Middle frontal gyrus (tissue), 1 donor: ENCODE results near the gene FRMD1.

Experiments used
- DNase-seq: peaks from one replicate; pipeline ENCODE4 v3.0.0-alpha.2; 2015; ENCODE audit warnings: low spot score; ENCODE audit errors: extremely low spot score

Gene FRMD1

GRCh38 chr6:168007592-168008338, 71.2 kb downstream of the FRMD1 start:
- DNase-seq: no peak

GRCh38 chr6:168005796-168006195, 73.2 kb downstream of the FRMD1 start:
- DNase-seq: no peak

GRCh38 chr6:168004945-168005344, 74.1 kb downstream of the FRMD1 start:
- DNase-seq: no peak

GRCh38 chr6:168004023-168004422, 75.0 kb downstream of the FRMD1 start:
- no peak for DNase-seq
